Heart left ventricle (tissue), 16 donors: Measurements from ENCODE around the gene CCL22. TPM values are rescaled to one million over a fixed set of nuclear protein-coding genes. Genes with fewer than 3 reads are reported as not detected.

Experiments used
- ATAC-seq, 4 donors: fragments of 200-7000 bp; cut with Tn5 transposase; one replicate each; pipeline ENCODE4 v1.9.1; 2020 to 2022; ENCODE audit warnings: moderate library complexity in 4 of 4, mild to moderate bottlenecking in 3 of 4, moderate number of reproducible peaks in 1 of 4
- DNase-seq, 5 donors: peaks; one replicate each; pipeline ENCODE4 v3.0.0-alpha.2; 2020
- H3K27ac ChIP-seq, 12 donors: fragments of 200-600 bp; sonication (generic) in 4 of 12; one replicate each; pipeline versions ENCODE4 v1.5.0 to v1.8.0; 2016 to 2022; ENCODE audit warnings: mild to moderate bottlenecking in 2 of 12
- H3K27me3 ChIP-seq, 9 donors: fragments of 200-600 bp; sonication (generic) in 2 of 9; one replicate each; pipeline versions ENCODE4 v1.5.1 to v1.8.0; 2016 to 2022; ENCODE audit warnings: mild to moderate bottlenecking in 3 of 9
- H3K36me3 ChIP-seq, 9 donors: fragments of 200-600 bp; sonication (generic) in 2 of 9; one replicate each; pipeline versions ENCODE4 v1.5.0 to v1.8.0; 2018 to 2022; ENCODE audit warnings: mild to moderate bottlenecking in 2 of 9
- H3K4me1 ChIP-seq, 12 donors: fragments of 200-600 bp; sonication (generic) in 4 of 12; one replicate each; pipeline versions ENCODE4 v1.5.0 to v1.8.0; 2016 to 2022; ENCODE audit warnings: mild to moderate bottlenecking in 3 of 12
- H3K4me3 ChIP-seq, 12 donors: fragments of 200-600 bp; sonication (generic) in 4 of 12; one replicate each; pipeline versions ENCODE4 v1.5.0 to v1.8.0; 2017 to 2022; ENCODE audit warnings: mild to moderate bottlenecking in 9 of 12, moderate library complexity in 4 of 12
- H3K9me3 ChIP-seq, 12 donors: fragments of 200-600 bp; sonication (generic) in 4 of 12; one replicate each; pipeline versions ENCODE4 v1.5.0 to v1.8.0; 2016 to 2022; ENCODE audit warnings: mild to moderate bottlenecking in 1 of 12
- CTCF ChIP-seq, 12 donors: fragments of 200-600 bp; sonication (generic) in 4 of 12; IDR thresholded peaks; one replicate each; pipeline versions ENCODE4 v1.5.0 to v1.8.0; 2018 to 2022; ENCODE audit warnings: antibody characterized with exemption in 12 of 12, mild to moderate bottlenecking in 5 of 12
- POLR2A ChIP-seq, 2 donors: fragments of 450-650 bp; IDR thresholded peaks; one replicate each; pipeline ENCODE4 v1.6.1; 2017; ENCODE audit warnings: antibody characterized with exemption in 2 of 2, mild to moderate bottlenecking in 2 of 2, moderate library complexity in 2 of 2
- WGBS, 4 donors: extraction: QIAGEN DNeasy Blood & Tissue Kit in 2 of 4; methylation state at CpG; one replicate each; pipeline versions ENCODE4 v1.1.5 to v1.1.7; 2013 to 2018; 5-methylcytosine and 5-hydroxymethylcytosine counted together
- intact Hi-C, 10 donors: fragments of 100-400 bp; cut with DNase I; formaldehyde crosslinking; loops; one replicate each; pipeline versions ENCODE4 v1.11.1 to v1.14.2; 2022
- polyA plus RNA-seq, 2 donors: library from polyadenylated mRNA; stranded (reverse); fragments of 200-250 nt; gene quantifications; one replicate each; pipeline ENCODE4 v1.2.3, GENCODE V29; 2013
- total RNA-seq, 9 donors: library from RNA; depleted of rRNA in 2 of 9; stranded (reverse); fragments of >200 nt in 2 of 9; fragmentation: NEBNext Ultra II Directional in 3 of 9; extraction: Animal tissue kit (Norgen Biotek cat#: 25700) in 3 of 9; gene quantifications; one replicate each; pipeline versions ENCODE4 v1.1.0 to v1.2.4, GENCODE V29; 2016 to 2023
- donor health status: ischemic (EF 13 %, LVEDD 7.1; RV severe dilation, severe dysfunction).
- donor health status: healthy with polysubstance abuse.
- donor health status: DM: no; HTN: yes; CAD: no.
- donor health status: DM: no; HTN: no; CAD: no.
- donor health status: ischemic (EF 25% LVEDD 6.9; RV normal size, moderate dysfunction).
- donor health status: ischemic (EF 25% LVEDD 5.7; RV mildly dilated, moderate dysfunction).
- donor health status: healthy.
- donor health status: DM: yes; HTN: yes; CAD: no.
- donor health status: ischemic (EF 35%, LVEDD 5.7; RV mildly dilated, moderate dysfunction).
- donor health status: nonischemic (EF 11% LVEDD 7.7; RV severe dilation, severe dysfunction).
- donor health status: DM: yes; HTN: yes; CAD: no.
- donor health status: PGD.
- donor health status: ischemic (EF 29% LVEDD 5.4; RV normal size, mild dysfunction).
- donor health status: nonischemic (EF 23%, LVEDD 6.1; RV moderate dilation, normal function).

The CCL22 gene
- total and polyA plus RNA-seq, 11 donors, result 0.06 to 0.24 (median 0.12) TPM; not detected in 5

DNA sequence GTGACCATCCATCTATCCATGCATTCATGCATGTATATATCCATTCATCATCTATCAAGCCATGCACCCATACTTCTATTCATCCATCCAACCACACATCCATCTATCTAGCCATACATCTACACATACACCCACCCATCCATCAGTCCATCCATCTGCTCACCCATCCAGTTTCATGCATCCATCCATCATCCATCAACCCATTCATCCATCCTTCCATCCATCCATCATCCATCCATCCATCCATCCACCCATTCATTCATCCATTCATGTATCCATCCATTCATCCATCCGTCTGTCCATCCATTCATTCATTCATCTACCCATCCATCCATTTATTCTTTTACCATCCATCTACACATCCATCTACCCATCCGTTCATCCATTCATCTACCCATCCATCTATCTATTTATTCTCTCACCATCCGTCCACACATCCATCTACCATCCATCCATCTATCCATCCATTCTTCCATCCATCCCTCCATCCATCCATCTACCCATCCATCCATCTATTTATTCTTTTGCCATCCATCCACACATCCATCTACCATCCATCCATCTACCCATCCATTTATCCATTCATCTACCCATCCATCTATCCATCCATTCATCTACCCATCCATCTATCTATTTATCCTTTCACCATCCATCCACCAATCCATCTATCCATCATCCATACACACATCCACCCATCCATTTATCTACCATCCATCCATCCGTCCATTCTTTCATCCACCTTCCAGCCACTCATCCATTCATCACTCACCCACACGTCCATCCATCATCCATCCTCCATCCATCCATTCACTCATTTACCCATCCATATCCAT lies 49.2 kb downstream of the CCL22 start:
- Histone ChIP-seq H3K27me3 (no peaks in the 10 kb centered on the region), H3K9me3 (no peaks in the 10 kb centered on the region), H3K4me3 (no peak overlapping the region), H3K36me3 (no peaks in the 10 kb centered on the region), H3K4me1 (peaks cover 0 to 24% (median 13%) of the 10 kb centered on the region in 12 donors), H3K27ac (peak overlapping the region in 1 of 12 donors; percentile 15)
- TF ChIP-seq POLR2A (IDR thresholded peaks at IDR 0.05), result no peak
- no peak for TF ChIP-seq CTCF (IDR thresholded peaks at IDR 0.05)
- intact Hi-C loops, result no loop called here
- DNase-seq (no peak), ATAC-seq (no peak)
- WGBS, 4 donors, result 87 to 93% (median 90%) methylated on average over 5 of the region's 5 CpGs

GRCh38 chr16:57409065-57409464 lies 50.5 kb downstream of the CCL22 start:
- H3K4me3 ChIP-seq, result no peak overlapping the region
- no peaks in the 10 kb centered on the region for H3K27me3 ChIP-seq
- DNase-seq, result no peak
- H3K9me3 ChIP-seq, result no peaks in the 10 kb centered on the region
- H3K4me1 ChIP-seq, result peaks cover 0 to 24% (median 13%) of the 10 kb centered on the region in 12 donors
- ATAC-seq, result peak; percentile 43 to 86 (median 49)
- TF ChIP-seq POLR2A (IDR thresholded peaks at IDR 0.05), result no peak
- TF ChIP-seq CTCF (IDR thresholded peaks at IDR 0.05), result no peak
- WGBS, 4 donors, result 45 to 58% (median 57%) methylated on average over 5 of the region's 5 CpGs
- no peaks in the 10 kb centered on the region for H3K36me3 ChIP-seq
- H3K27ac ChIP-seq, result peak overlapping the region; percentile 28 to 82 (median 64)
- intact Hi-C loops, result no loop called here

DNA sequence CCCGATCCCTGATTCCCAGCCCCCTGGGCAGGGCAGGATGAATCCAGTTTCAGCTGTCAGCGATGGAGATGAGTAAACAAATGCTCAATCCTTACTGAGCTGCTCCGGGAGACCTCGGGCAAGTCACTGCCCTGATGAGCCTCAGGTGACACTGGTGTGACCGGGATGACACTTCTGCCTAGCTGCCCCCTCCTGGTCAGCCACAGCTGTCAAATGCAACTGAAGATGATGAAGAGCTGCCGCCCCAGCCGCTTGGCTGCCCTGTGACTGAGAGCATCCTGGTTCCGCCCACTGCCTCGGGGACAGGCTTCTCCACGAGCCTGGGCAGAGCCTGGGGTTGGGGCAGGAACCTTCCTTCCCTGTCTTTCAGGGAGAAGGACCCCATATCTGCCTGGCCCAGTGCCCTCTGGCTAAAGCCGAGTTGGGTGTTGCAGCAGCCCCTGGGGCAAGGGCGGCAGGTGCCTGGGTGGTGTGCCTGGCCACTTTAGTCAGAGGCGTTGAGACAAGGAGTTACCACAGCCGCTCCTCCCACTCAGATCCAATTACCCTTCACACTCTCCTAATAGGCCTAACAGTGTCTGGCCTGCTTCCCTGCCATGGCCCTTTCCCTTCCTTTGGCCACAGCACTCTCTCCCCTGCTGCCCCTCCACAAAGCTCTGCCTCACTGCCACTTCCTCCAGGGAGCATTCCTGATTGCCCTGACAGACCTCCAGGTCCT lies 51.4 kb downstream of the CCL22 start:
- ATAC-seq, result peak in 2 of 4 donors; percentile 6 to 44

More for the DNA sequence above, 51.4 kb downstream of the CCL22 start:
- no peaks in the 10 kb centered on the region for H3K27me3 ChIP-seq
- H3K27ac ChIP-seq, result peak overlapping the region in 11 of 12 donors; percentile 28 to 82 (median 68)
- H3K9me3 ChIP-seq, result no peaks in the 10 kb centered on the region
- no peaks in the 10 kb centered on the region for H3K36me3 ChIP-seq
- TF ChIP-seq POLR2A (IDR thresholded peaks at IDR 0.05) (no peak), CTCF (IDR thresholded peaks at IDR 0.05) (peak in 1 of 12 donors; percentile 8)
- peaks cover 0 to 24% (median 13%) of the 10 kb centered on the region in 12 donors for H3K4me1 ChIP-seq
- intact Hi-C loops, result loop anchor here in 4 of 10 donors (5.0 to 10.0 kb wide), 2 partner anchors 38 to 325 kb away; partner anchors contain the start of gene CX3CL1 (in 2 of the 4)
- no peak overlapping the region for H3K4me3 ChIP-seq
- 62 to 80% (median 69%) methylated on average over 8 to 14 of the region's 14 CpGs for WGBS, 4 donors
- no peak for DNase-seq
